SK-N-SH (cell line): ENCODE data around the gene SKIC8. TPM values are rescaled to one million over a fixed set of nuclear protein-coding genes. Genes with fewer than 3 reads are reported as not detected.

Experiments used
- CTCF ChIA-PET: fragments of 300-600, 350-600 bp; formaldehyde crosslinking; extraction: SDS; loops from one replicate; lab custom pipeline; 2021; lab: Yijun Ruan, JAX
- POLR2A ChIA-PET: fragments of 350-600 bp; sonication (Branson Sonifier 250); formaldehyde crosslinking; extraction: SDS; loops from one replicate; lab custom pipeline; 2020; ENCODE audit warnings: antibody characterized with exemption, inconsistent platforms; lab: Yijun Ruan, JAX
- DNase-seq: peaks from one replicate; pipeline ENCODE4 v3.0.0; 2012
- H2AFZ ChIP-seq: fragments of 200-600 bp; sonication (generic); 2 replicates; pipeline ENCODE4 v1.8.1; 2016; ENCODE audit warnings: antibody characterized with exemption, mild to moderate bottlenecking, low read depth
- H3F3A ChIP-seq: fragments of 200-600 bp; sonication (generic); replicated peaks from 2 replicates; pipeline ENCODE3; 2016; ENCODE audit warnings: antibody characterized with exemption, mild to moderate bottlenecking; ENCODE audit not compliant: insufficient read depth
- H3K27ac ChIP-seq, 2 experiments: fragments of 200-500 bp in 1 of 2; fragments of 200-600 bp in 1 of 2; sonication (Bioruptor generic) in 1 of 2; sonication (generic), shearing (Covaris generic) in 1 of 2; 2 replicates each; pipeline versions ENCODE4 v1.5.1 to v1.6.1; 2014 to 2016; ENCODE audit warnings: low read depth in 2 of 2, inconsistent platforms in 1 of 2, low read length in 1 of 2, mild to moderate bottlenecking in 1 of 2, mixed read lengths in 1 of 2
- H3K27me3 ChIP-seq: fragments of 200-600 bp; sonication (generic), shearing (Covaris generic); 2 replicates; pipeline ENCODE4 v1.6.1; 2016; ENCODE audit warnings: mixed run types; ENCODE audit not compliant: insufficient read depth
- H3K36me3 ChIP-seq, 2 experiments: fragments of 200-500 bp in 1 of 2; fragments of 200-600 bp in 1 of 2; sonication (Bioruptor generic) in 1 of 2; sonication (generic) in 1 of 2; replicated peaks in 1 of 2; 2 replicates each; pipeline versions ENCODE3 to v1.5.1; 2014 to 2016; ENCODE audit warnings: low read length in 1 of 2, mild to moderate bottlenecking in 1 of 2; ENCODE audit not compliant: insufficient read depth in 2 of 2, control insufficient read depth in 1 of 2
- H3K4me1 ChIP-seq, 2 experiments: fragments of 200-500 bp in 1 of 2; fragments of 200-600 bp in 1 of 2; sonication (Bioruptor generic) in 1 of 2; sonication (generic), shearing (Covaris generic) in 1 of 2; 2 replicates each; pipeline versions ENCODE4 v1.5.1 to v1.6.1; 2014 to 2016; ENCODE audit warnings: low read depth in 1 of 2, low read length in 1 of 2, mixed run types in 1 of 2; ENCODE audit not compliant: insufficient read depth in 2 of 2, control insufficient read depth in 1 of 2
- H3K4me2 ChIP-seq: fragments of 200-600 bp; sonication (generic), shearing (Covaris generic); 2 replicates; pipeline ENCODE4 v1.6.1; 2017; ENCODE audit warnings: mixed run types
- H3K4me3 ChIP-seq, 2 experiments: fragments of 200-500 bp in 1 of 2; fragments of 200-600 bp in 1 of 2; sonication (Bioruptor generic) in 1 of 2; sonication (generic), shearing (Covaris generic) in 1 of 2; 2 replicates each; pipeline versions ENCODE4 v1.5.1 to v1.8.1; 2014 to 2016; ENCODE audit warnings: low read depth in 2 of 2, inconsistent platforms in 1 of 2, low read length in 1 of 2, mild to moderate bottlenecking in 1 of 2, mixed read lengths in 1 of 2, moderate library complexity in 1 of 2
- H3K79me2 ChIP-seq: fragments of 200-600 bp; sonication (generic); 2 replicates; pipeline ENCODE4 v1.8.1; 2017; ENCODE audit warnings: mild to moderate bottlenecking; ENCODE audit not compliant: insufficient read depth
- H3K9ac ChIP-seq: fragments of 200-600 bp; sonication (generic); 2 replicates; pipeline ENCODE4 v1.6.1; 2017; ENCODE audit warnings: mixed run types
- H3K9me2 ChIP-seq: fragments of 200-600 bp; sonication (generic); 2 replicates; pipeline ENCODE4 v1.6.1; 2017; ENCODE audit warnings: mixed run types
- H3K9me3 ChIP-seq: fragments of 200-600 bp; sonication (generic); 2 replicates; pipeline ENCODE4 v1.6.1; 2017; ENCODE audit warnings: mixed run types, mild to moderate bottlenecking, moderate library complexity
- H4K20me1 ChIP-seq: fragments of 200-600 bp; sonication (generic); 2 replicates; pipeline ENCODE4 v1.6.1; 2017; ENCODE audit warnings: mild to moderate bottlenecking, mixed run types; ENCODE audit not compliant: insufficient read depth
- CHD2 ChIP-seq: fragments of 150-350 bp; IDR thresholded peaks from 2 replicates; pipeline ENCODE4 v1.6.1; 2018; ENCODE audit warnings: low read length; ENCODE audit not compliant: partially characterized antibody
- ELF1 ChIP-seq: IDR thresholded peaks from 2 replicates; pipeline ENCODE4 v1.4.0; 2012
- EP300 ChIP-seq, 2 experiments: IDR thresholded peaks; 2 replicates each; pipeline versions ENCODE4 v1.4.0 to v1.6.1; 2012; ENCODE audit warnings: borderline replicate concordance in 1 of 2, low read depth in 1 of 2, low read length in 1 of 2
- FOSL2 ChIP-seq: IDR thresholded peaks from 2 replicates; pipeline ENCODE4 v1.4.0; 2012; ENCODE audit warnings: low read depth, mild to moderate bottlenecking, moderate library complexity, borderline replicate concordance
- JUND ChIP-seq: IDR thresholded peaks from 2 replicates; pipeline ENCODE4 v1.4.0; 2012
- POLR2AphosphoS5 ChIP-seq: IDR thresholded peaks from 2 replicates; pipeline ENCODE4 v1.6.1; 2012; ENCODE audit warnings: low read depth, low read length
- RAD21 ChIP-seq: IDR thresholded peaks from 2 replicates; pipeline ENCODE4 v1.6.1; 2012; ENCODE audit warnings: mild to moderate bottlenecking, low read length
- RXRA ChIP-seq: IDR thresholded peaks from 2 replicates; pipeline ENCODE4 v1.4.0; 2012; ENCODE audit warnings: low read depth, mild to moderate bottlenecking, borderline replicate concordance
- SIN3A ChIP-seq: IDR thresholded peaks from 2 replicates; pipeline ENCODE4 v1.6.1; 2012; ENCODE audit warnings: low read depth, mild to moderate bottlenecking, low read length, moderate library complexity, borderline replicate concordance
- TEAD4 ChIP-seq: IDR thresholded peaks from 2 replicates; pipeline ENCODE4 v1.4.0; 2012; ENCODE audit warnings: mild to moderate bottlenecking, borderline replicate concordance; ENCODE audit not compliant: insufficient read depth
- YY1 ChIP-seq: IDR thresholded peaks from 2 replicates; pipeline ENCODE4 v1.4.0; 2012; ENCODE audit warnings: low read depth, mild to moderate bottlenecking
- WGBS: methylation state at CpG from one replicate; pipeline ENCODE4 v1.1.6; 2017; ENCODE audit warnings: low lambda C conversion rate; 5-methylcytosine and 5-hydroxymethylcytosine counted together
- polyA plus RNA-seq, 3 experiments: library from polyadenylated mRNA; depleted of rRNA; stranded (reverse); fragments of >200 nt; gene quantifications; 2 replicates each; pipeline ENCODE4 v1.2.3, GENCODE V29; 2012
- TF ChIP-seq, protein P1 (sequence below): IDR thresholded peaks from 2 replicates; pipeline ENCODE4 v1.4.0; 2012; ENCODE audit warnings: low read depth
- TF ChIP-seq, protein P2 (sequence below): fragments of 150-350 bp; IDR thresholded peaks from 2 replicates; pipeline ENCODE4 v1.6.1; 2017; ENCODE audit warnings: antibody characterized with exemption, low read length, low read depth, borderline replicate concordance
- TF ChIP-seq, protein P3 (sequence below): IDR thresholded peaks from 2 replicates; pipeline ENCODE4; 2012
- TF ChIP-seq, protein P4 (sequence below): IDR thresholded peaks from 2 replicates; pipeline ENCODE4 v1.6.1; 2012; ENCODE audit warnings: mild to moderate bottlenecking, low read depth, low read length, moderate library complexity

SKIC8 gene
- polyA plus RNA-seq, 1 of the 3 experiments (the other 2 are of a cell fraction) = 78.8 TPM

DNA sequence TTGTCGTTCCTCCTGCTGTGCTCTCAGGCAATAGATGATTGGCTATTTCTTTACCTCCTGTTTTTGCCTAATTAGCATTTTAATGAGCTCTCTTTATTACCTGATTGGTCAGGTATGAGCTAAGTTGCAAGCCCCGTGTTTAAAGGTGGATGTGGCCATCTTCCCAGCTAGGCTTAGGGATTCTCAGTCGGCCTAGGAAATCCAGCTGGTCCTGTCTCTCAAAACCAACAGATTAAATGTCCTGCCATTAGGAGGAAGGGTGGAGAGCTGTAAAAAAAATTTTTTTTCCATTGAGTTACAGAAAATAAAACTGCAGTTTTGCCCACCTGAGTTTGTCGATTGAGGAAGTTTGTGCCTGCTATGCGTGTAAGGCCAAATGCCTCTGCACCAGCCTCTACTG lies 59.6 kb downstream of the SKIC8 start (continued):
- TF ChIP-seq SIN3A (no peak), RAD21 (no peak), YY1 (no peak), ELF1 (no peak), TEAD4 (no peak), FOSL2 (no peak)
- TF ChIP-seq, protein P1, sequence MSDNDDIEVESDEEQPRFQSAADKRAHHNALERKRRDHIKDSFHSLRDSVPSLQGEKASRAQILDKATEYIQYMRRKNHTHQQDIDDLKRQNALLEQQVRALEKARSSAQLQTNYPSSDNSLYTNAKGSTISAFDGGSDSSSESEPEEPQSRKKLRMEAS = no peak
- TF ChIP-seq, all 33 proteins: peak for 0

DNA sequence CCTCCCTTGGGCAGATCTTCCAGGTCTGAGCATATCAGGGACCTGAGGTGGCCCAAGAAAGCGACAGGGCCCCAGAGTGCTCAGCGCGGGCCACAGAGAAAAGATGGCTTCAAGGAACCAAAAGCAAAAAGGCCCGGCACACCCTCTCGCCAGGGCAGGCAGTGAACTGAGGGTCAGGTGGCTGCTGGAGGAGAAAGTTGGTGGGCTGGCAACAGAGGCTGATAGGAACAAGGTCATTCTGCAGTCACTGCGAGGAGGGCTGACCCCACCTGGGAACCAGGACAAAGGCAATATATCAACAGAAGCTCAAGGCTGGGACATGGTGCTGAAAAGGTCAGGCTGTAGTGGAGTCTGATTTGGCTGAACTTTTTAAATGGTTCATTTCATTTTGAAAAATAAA lies 62.3 kb downstream of the SKIC8 start:
- CTCF ChIA-PET = interaction anchor here (0.7 to 11.0 kb wide), 6 partner anchors 40 to 278 kb away, joined by 3 to 168 read pairs (median 5); no protein-coding TSS in a partner anchor
- TF ChIP-seq, protein P2, sequence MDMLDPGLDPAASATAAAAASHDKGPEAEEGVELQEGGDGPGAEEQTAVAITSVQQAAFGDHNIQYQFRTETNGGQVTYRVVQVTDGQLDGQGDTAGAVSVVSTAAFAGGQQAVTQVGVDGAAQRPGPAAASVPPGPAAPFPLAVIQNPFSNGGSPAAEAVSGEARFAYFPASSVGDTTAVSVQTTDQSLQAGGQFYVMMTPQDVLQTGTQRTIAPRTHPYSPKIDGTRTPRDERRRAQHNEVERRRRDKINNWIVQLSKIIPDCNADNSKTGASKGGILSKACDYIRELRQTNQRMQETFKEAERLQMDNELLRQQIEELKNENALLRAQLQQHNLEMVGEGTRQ = no peak
- TF ChIP-seq EP300 (IDR thresholded peaks at IDR 0.05; ENCODE audit: borderline replicate concordance in 1 of 2, low read depth in 1 of 2, low read length in 1 of 2) (no peak), CHD2 (no peak), TEAD4 (no peak), POLR2AphosphoS5 (no peak), JUND (no peak), RXRA (no peak)
- TF ChIP-seq, protein P3, sequence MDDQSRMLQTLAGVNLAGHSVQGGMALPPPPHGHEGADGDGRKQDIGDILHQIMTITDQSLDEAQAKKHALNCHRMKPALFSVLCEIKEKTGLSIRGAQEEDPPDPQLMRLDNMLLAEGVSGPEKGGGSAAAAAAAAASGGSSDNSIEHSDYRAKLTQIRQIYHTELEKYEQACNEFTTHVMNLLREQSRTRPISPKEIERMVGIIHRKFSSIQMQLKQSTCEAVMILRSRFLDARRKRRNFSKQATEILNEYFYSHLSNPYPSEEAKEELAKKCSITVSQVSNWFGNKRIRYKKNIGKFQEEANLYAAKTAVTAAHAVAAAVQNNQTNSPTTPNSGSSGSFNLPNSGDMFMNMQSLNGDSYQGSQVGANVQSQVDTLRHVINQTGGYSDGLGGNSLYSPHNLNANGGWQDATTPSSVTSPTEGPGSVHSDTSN = no peak
- TF ChIP-seq, protein P4, sequence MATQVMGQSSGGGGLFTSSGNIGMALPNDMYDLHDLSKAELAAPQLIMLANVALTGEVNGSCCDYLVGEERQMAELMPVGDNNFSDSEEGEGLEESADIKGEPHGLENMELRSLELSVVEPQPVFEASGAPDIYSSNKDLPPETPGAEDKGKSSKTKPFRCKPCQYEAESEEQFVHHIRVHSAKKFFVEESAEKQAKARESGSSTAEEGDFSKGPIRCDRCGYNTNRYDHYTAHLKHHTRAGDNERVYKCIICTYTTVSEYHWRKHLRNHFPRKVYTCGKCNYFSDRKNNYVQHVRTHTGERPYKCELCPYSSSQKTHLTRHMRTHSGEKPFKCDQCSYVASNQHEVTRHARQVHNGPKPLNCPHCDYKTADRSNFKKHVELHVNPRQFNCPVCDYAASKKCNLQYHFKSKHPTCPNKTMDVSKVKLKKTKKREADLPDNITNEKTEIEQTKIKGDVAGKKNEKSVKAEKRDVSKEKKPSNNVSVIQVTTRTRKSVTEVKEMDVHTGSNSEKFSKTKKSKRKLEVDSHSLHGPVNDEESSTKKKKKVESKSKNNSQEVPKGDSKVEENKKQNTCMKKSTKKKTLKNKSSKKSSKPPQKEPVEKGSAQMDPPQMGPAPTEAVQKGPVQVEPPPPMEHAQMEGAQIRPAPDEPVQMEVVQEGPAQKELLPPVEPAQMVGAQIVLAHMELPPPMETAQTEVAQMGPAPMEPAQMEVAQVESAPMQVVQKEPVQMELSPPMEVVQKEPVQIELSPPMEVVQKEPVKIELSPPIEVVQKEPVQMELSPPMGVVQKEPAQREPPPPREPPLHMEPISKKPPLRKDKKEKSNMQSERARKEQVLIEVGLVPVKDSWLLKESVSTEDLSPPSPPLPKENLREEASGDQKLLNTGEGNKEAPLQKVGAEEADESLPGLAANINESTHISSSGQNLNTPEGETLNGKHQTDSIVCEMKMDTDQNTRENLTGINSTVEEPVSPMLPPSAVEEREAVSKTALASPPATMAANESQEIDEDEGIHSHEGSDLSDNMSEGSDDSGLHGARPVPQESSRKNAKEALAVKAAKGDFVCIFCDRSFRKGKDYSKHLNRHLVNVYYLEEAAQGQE = no peak
- TF ChIP-seq, all 33 proteins: peak for 0
- Histone ChIP-seq H3K9me2 (no peaks in the 10 kb centered on the region), H4K20me1 (no peaks in the 10 kb centered on the region), H3K27me3 (peaks cover 5% of the 10 kb centered on the region; the same call in 1 of the 2 replicates), H3K4me2 (no peak overlapping the region), H3K79me2 (no peaks in the 10 kb centered on the region), H2AFZ (no peak overlapping the region), H3K36me3 (no peaks in the 10 kb centered on the region), H3K27ac (no peak overlapping the region), H3K9ac (no peak overlapping the region), H3K4me3 (no peak overlapping the region), H3K9me3 (no peaks in the 10 kb centered on the region), H3F3A (no peaks in the 10 kb centered on the region), H3K4me1 (no peaks in the 10 kb centered on the region)
- no peak for DNase-seq
- POLR2A ChIA-PET = no interaction called here
- 68% methylated on average over 6 of the region's 6 CpGs for WGBS
